Caco-2 (cell line): ENCODE data around the gene ITGB2. TPM values are rescaled to one million over a fixed set of nuclear protein-coding genes. Genes with fewer than 3 reads are reported as not detected.

ENCODE experiments used
- BruUV-seq: library from RNA; stranded (reverse); fragments of 400-500 nt; replicated peaks from 2 replicates; lab custom pipeline; 2021; lab: Mats Ljungman, UMichigan
- CTCF ChIA-PET: fragments of 300-600 bp; sonication (Branson Sonifier 250); formaldehyde crosslinking; loops from one replicate; lab custom pipeline; 2022; ENCODE audit warnings: antibody characterized with exemption; lab: Charles Lee
- POLR2A ChIA-PET: fragments of 300-600 bp; sonication (Branson Sonifier 250); formaldehyde crosslinking; loops from one replicate; lab custom pipeline; 2022; ENCODE audit warnings: antibody characterized with exemption; lab: Charles Lee
- DNase-seq, 2 experiments: peaks; one replicate each; pipeline versions ENCODE4 v3.0.0 to v3.0.0-alpha.2; 2020 to 2022
- H3K27me3 ChIP-seq: replicated peaks from 2 replicates; pipeline ENCODE4 v1.6.0; 2011; ENCODE audit warnings: low read length; ENCODE audit not compliant: control insufficient read depth, insufficient read depth
- H3K36me3 ChIP-seq: 2 replicates; pipeline ENCODE4 v1.5.1; 2011; ENCODE audit warnings: low read length; ENCODE audit not compliant: control insufficient read depth, insufficient read depth
- H3K4me1 ChIP-seq: fragments of 250-450 bp; sonication (Bioruptor Pico); 2 replicates; pipeline ENCODE4 v1.5.1; 2020; ENCODE audit warnings: mild to moderate bottlenecking
- H3K4me3 ChIP-seq: 2 replicates; pipeline ENCODE4 v1.5.1; 2011; ENCODE audit warnings: low read depth, mild to moderate bottlenecking, control low read depth, low read length
- H3K9me3 ChIP-seq: fragments of 250-450 bp; sonication (Bioruptor Pico); 2 replicates; pipeline ENCODE4 v1.5.1; 2020; ENCODE audit warnings: mild to moderate bottlenecking, moderate library complexity
- H3K27ac Mint-ChIP-seq: one replicate; pipeline ENCODE4 v1.8.0; 2022; ENCODE audit warnings: mixed read lengths; ENCODE audit not compliant: unreplicated experiment
- H3K27me3 Mint-ChIP-seq: one replicate; pipeline ENCODE4 v1.8.0; 2022; ENCODE audit warnings: mixed read lengths; ENCODE audit not compliant: insufficient read depth, unreplicated experiment
- H3K36me3 Mint-ChIP-seq: one replicate; pipeline ENCODE4 v1.8.0; 2022; ENCODE audit warnings: mild to moderate bottlenecking, mixed read lengths; ENCODE audit not compliant: insufficient read depth, unreplicated experiment
- H3K4me1 Mint-ChIP-seq: one replicate; pipeline ENCODE4 v1.8.0; 2022; ENCODE audit warnings: low read depth, mixed read lengths; ENCODE audit not compliant: unreplicated experiment
- H3K4me3 Mint-ChIP-seq: one replicate; pipeline ENCODE4 v1.8.0; 2022; ENCODE audit warnings: mild to moderate bottlenecking, moderate library complexity, mixed read lengths; ENCODE audit not compliant: unreplicated experiment
- H3K9me3 Mint-ChIP-seq: one replicate; pipeline ENCODE4 v1.8.0; 2022; ENCODE audit warnings: mixed read lengths; ENCODE audit not compliant: unreplicated experiment
- CTCF ChIP-seq, 2 experiments: fragments of 200-600 bp in 1 of 2; IDR thresholded peaks; 1 replicate in 1 of 2; 2 replicates in 1 of 2; pipeline versions ENCODE4 v1.5.1 to v1.8.0; 2011 to 2022; ENCODE audit warnings: antibody characterized with exemption in 1 of 2, control low read depth in 1 of 2, inconsistent platforms in 1 of 2, low read depth in 1 of 2, low read length in 1 of 2, mild to moderate bottlenecking in 1 of 2, moderate library complexity in 1 of 2; ENCODE audit not compliant: insufficient read depth in 1 of 2, severe bottlenecking in 1 of 2, unreplicated experiment in 1 of 2
- intact Hi-C: fragments of 100-400 bp; cut with micrococcal nuclease; formaldehyde crosslinking; loops from one replicate; pipeline ENCODE4 v1.10.0; 2022; ENCODE audit not compliant: unreplicated experiment
- total RNA-seq: library from RNA; stranded (reverse); gene quantifications from 2 replicates; pipeline ENCODE4 v1.2.3, GENCODE V29; 2022

ITGB2 gene
- total RNA-seq, 1 experiment from 2014 or later = 0.48 TPM

- peaks cover under 1% of the 10 kb centered on the region for H3K4me1 Mint-ChIP-seq
- Histone ChIP-seq H3K4me3 (no peak overlapping the region), H3K36me3 (no peaks in the 10 kb centered on the region), H3K4me1 (peaks cover 10% of the 10 kb centered on the region), H3K27me3 (no peaks in the 10 kb centered on the region), H3K9me3 (no peaks in the 10 kb centered on the region)
- POLR2A ChIA-PET = no interaction called here
- H3K36me3 Mint-ChIP-seq = no peaks in the 10 kb centered on the region
- H3K27ac Mint-ChIP-seq = no peak overlapping the region
- H3K9me3 Mint-ChIP-seq = no peaks in the 10 kb centered on the region
- peak overlapping the region; percentile 28 for H3K4me3 Mint-ChIP-seq
- no peak for DNase-seq
- no TSS peak for BruUV-seq
- peaks cover 2% of the 10 kb centered on the region for H3K27me3 Mint-ChIP-seq
- no peak for TF ChIP-seq CTCF (IDR thresholded peaks at IDR 0.05; ENCODE audit: insufficient read depth in 1 of 2, low read depth in 1 of 2, low read length in 1 of 2, severe bottlenecking in 1 of 2, unreplicated experiment in 1 of 2)
- CTCF ChIA-PET = no interaction called here
- intact Hi-C loops = loop anchor here (2.0 kb wide), 1 partner anchor 41 kb away; no protein-coding TSS in a partner anchor
These were observed 12.7 kb upstream of the ITGB2 start for GRCh38 chr21:44933199-44933917.

- peaks cover 2% of the 10 kb centered on the region for H3K27me3 Mint-ChIP-seq
- no peaks in the 10 kb centered on the region for H3K36me3 Mint-ChIP-seq
- H3K4me3 Mint-ChIP-seq = peak overlapping the region; percentile 55
- H3K27ac Mint-ChIP-seq = no peak overlapping the region
- peaks cover 16% of the 10 kb centered on the region for H3K4me1 ChIP-seq
- CTCF ChIA-PET = interaction anchor here (0.6 to 2.2 kb wide), 11 partner anchors 35 to 690 kb away, joined by 3 to 11 read pairs (median 5); partner anchors contain the start of gene PTTG1IP
- POLR2A ChIA-PET = interaction anchor here (0.5 to 0.7 kb wide), 3 partner anchors 59 to 624 kb away, joined by 4 to 7 read pairs (median 5); no protein-coding TSS in a partner anchor
- peak in 1 of 2 experiments; percentile 68 for DNase-seq
- H3K9me3 ChIP-seq = no peaks in the 10 kb centered on the region
- no peaks in the 10 kb centered on the region for H3K36me3 ChIP-seq
- TF ChIP-seq CTCF (IDR thresholded peaks at IDR 0.05; ENCODE audit: insufficient read depth in 1 of 2, low read depth in 1 of 2, low read length in 1 of 2, severe bottlenecking in 1 of 2, unreplicated experiment in 1 of 2) = peak; percentile 28 to 48
- H3K27me3 ChIP-seq = no peaks in the 10 kb centered on the region
- H3K4me3 ChIP-seq = peak overlapping the region; percentile 44
- H3K9me3 Mint-ChIP-seq = no peaks in the 10 kb centered on the region
- peaks cover 8% of the 10 kb centered on the region for H3K4me1 Mint-ChIP-seq
- BruUV-seq = no TSS peak
- intact Hi-C loops = loop anchor here (2.0 kb wide), 1 partner anchor 40 kb away; no protein-coding TSS in a partner anchor
These were observed 11.9 kb upstream of the ITGB2 start for GRCh38 chr21:44932408-44933181.
